ENCODE measurements around the gene MYCT1.
"Not testable (repeated sequence)": the region's sequence is repeated elsewhere in the genome, so short reads cannot be mapped to it uniquely, and the experiment has no call there.

The MYCT1 gene

GRCh38 chr6:152701863-152702401, 4.2 kb downstream of the MYCT1 start:
- Histone ChIP-seq H3K4me3 (replicated peaks; ENCODE audit: low read depth, low read length) (no peak overlapping the region), H3K36me3 (ENCODE audit: control insufficient read depth, insufficient read depth, low read length) (no peaks in the 10 kb centered on the region), H3K27me3 (replicated peaks; ENCODE audit: control insufficient read depth, insufficient read depth, low read length) (no peaks in the 10 kb centered on the region)
- DNase-seq (ENCODE audit: extremely low read depth, insufficient read length): no peak
- no peak for TF ChIP-seq CTCF (IDR thresholded peaks at IDR 0.05; ENCODE audit: insufficient read depth, low read length, poor library complexity, severe bottlenecking)

- DNase-seq (ENCODE audit: extremely low read depth, insufficient read length); H3K27me3 ChIP-seq (replicated peaks; ENCODE audit: control insufficient read depth, insufficient read depth, low read length): not testable (repeated sequence)
Measured at GRCh38 chr6:152703750-152704149, 6.1 kb downstream of the MYCT1 start.

DNA sequence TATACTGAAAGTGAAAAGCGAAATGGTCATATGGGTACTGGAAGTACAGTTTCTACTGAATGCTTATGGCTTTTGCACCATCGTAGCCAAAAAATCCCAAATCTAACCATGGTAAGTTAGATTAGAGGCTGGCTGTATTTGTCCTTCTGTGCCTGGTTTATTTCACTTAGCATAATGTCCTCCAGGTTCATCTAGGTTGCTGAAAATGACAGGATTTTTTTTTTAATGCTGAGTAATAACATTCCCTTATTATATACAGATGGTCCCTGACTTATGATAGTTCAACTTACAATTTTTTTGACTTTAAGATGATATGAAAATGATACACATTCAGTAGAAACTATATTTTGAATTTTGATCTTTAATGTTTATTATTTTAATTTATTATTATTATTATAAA, 7.6 kb downstream of the MYCT1 start:
- H3K4me3 ChIP-seq (replicated peaks; ENCODE audit: low read depth, low read length): no peak overlapping the region
- H3K27me3 ChIP-seq (replicated peaks; ENCODE audit: control insufficient read depth, insufficient read depth, low read length): no peaks in the 10 kb centered on the region
- TF ChIP-seq CTCF (IDR thresholded peaks at IDR 0.05; ENCODE audit: insufficient read depth, low read length, poor library complexity, severe bottlenecking): no peak
- DNase-seq (ENCODE audit: extremely low read depth, insufficient read length): no peak
- H3K36me3 ChIP-seq (ENCODE audit: control insufficient read depth, insufficient read depth, low read length): no peaks in the 10 kb centered on the region

More at GRCh38 chr6:152703750-152704149, 6.1 kb downstream of the MYCT1 start:
- H3K36me3 ChIP-seq (ENCODE audit: control insufficient read depth, insufficient read depth, low read length); H3K4me3 ChIP-seq (replicated peaks; ENCODE audit: low read depth, low read length): not testable (repeated sequence)

DNA sequence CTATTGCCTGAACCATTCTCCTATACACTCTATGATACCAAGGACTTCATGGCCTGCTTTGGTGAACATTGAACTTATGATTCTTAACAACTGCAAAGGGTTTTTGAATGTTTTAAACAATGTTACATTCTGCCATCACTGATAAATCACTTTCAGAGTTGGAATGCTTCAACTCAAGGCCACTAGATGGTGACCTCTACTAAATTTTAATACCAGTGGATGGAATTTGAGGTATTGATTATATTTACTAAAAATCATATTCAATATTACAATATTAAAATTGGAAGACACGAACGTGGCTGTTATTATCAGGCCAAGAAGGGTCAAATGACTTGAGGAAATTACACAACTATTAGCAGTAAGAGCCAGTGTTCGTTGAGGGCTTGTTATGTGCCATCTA, 18.6 kb downstream of the MYCT1 start:
- no peak for TF ChIP-seq CTCF (IDR thresholded peaks at IDR 0.05; ENCODE audit: insufficient read depth, low read length, poor library complexity, severe bottlenecking)
- no peaks in the 10 kb centered on the region for H3K27me3 ChIP-seq (replicated peaks; ENCODE audit: control insufficient read depth, insufficient read depth, low read length)
- no peaks in the 10 kb centered on the region for H3K36me3 ChIP-seq (ENCODE audit: control insufficient read depth, insufficient read depth, low read length)
- no peak overlapping the region for H3K4me3 ChIP-seq (replicated peaks; ENCODE audit: low read depth, low read length)
- no peak for DNase-seq (ENCODE audit: extremely low read depth, insufficient read length)

DNA sequence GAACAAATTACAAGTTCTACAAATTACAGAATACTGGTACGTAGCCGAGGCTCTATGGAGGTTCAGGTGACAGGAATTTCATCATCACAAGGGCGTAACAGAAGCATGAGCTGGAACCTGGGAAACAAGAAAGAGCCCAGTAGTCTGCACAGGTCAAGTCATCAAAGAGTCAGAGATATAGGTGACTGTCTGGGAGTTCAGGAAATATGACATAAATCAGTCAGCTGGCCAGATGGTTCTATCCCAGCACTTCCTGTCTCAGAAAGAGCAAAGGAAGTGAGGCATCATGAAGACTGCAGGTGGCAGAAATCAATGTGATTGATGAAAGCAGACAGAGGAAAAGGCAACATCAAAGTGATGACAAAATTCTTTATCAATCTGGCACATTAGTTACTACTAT, 23.3 kb downstream of the MYCT1 start:
- no peak for TF ChIP-seq CTCF (IDR thresholded peaks at IDR 0.05; ENCODE audit: insufficient read depth, low read length, poor library complexity, severe bottlenecking)
- no peaks in the 10 kb centered on the region for H3K27me3 ChIP-seq (replicated peaks; ENCODE audit: control insufficient read depth, insufficient read depth, low read length)
- no peak for DNase-seq (ENCODE audit: extremely low read depth, insufficient read length)

GRCh38 chr6:152721956-152722355, 24.3 kb downstream of the MYCT1 start:
- H3K27me3 ChIP-seq (replicated peaks; ENCODE audit: control insufficient read depth, insufficient read depth, low read length): no peaks in the 10 kb centered on the region
- H3K36me3 ChIP-seq (ENCODE audit: control insufficient read depth, insufficient read depth, low read length): no peaks in the 10 kb centered on the region
- no peak overlapping the region for H3K4me3 ChIP-seq (replicated peaks; ENCODE audit: low read depth, low read length)
- no peak for DNase-seq (ENCODE audit: extremely low read depth, insufficient read length)
- no peak for TF ChIP-seq CTCF (IDR thresholded peaks at IDR 0.05; ENCODE audit: insufficient read depth, low read length, poor library complexity, severe bottlenecking)

More for the DNA sequence above, 23.3 kb downstream of the MYCT1 start:
- Histone ChIP-seq H3K36me3 (ENCODE audit: control insufficient read depth, insufficient read depth, low read length) (no peaks in the 10 kb centered on the region), H3K4me3 (replicated peaks; ENCODE audit: low read depth, low read length) (no peak overlapping the region)
